IMR-90 (cell line): ENCODE measurements around the gene C19orf73. TPM values are rescaled to one million over a fixed set of nuclear protein-coding genes. Genes with fewer than 3 reads are reported as not detected.

Source experiments
- ATAC-seq: fragments of 200-7000 bp; cut with Tn5 transposase; 2 replicates; pipeline ENCODE4 v1.9.1; 2020; ENCODE audit warnings: low read depth, mild to moderate bottlenecking, moderate library complexity
- BruUV-seq: library from RNA; stranded (reverse); fragments of 400-500 nt; replicated peaks from 2 replicates; lab custom pipeline; 2021; lab: Mats Ljungman, UMichigan
- CTCF ChIA-PET: fragments of 300-600 bp; formaldehyde crosslinking; extraction: SDS; loops from one replicate; lab custom pipeline; 2021; ENCODE audit warnings: antibody characterized with exemption; lab: Yijun Ruan, JAX
- POLR2A ChIA-PET: fragments of 300-600 bp; sonication (Branson Sonifier 250); formaldehyde crosslinking; loops from one replicate; lab custom pipeline; 2022; ENCODE audit warnings: antibody characterized with exemption; ENCODE audit not compliant: unreplicated experiment; lab: Charles Lee
- DNase-seq: peaks from one replicate; pipeline ENCODE4 v3.0.0; 2013
- H2AFZ ChIP-seq: replicated peaks from 2 replicates; pipeline ENCODE3; 2013; ENCODE audit warnings: low read length, mild to moderate bottlenecking; ENCODE audit not compliant: poor library complexity
- H2AK5ac ChIP-seq: 2 replicates; pipeline ENCODE4 v1.6.1; 2013; ENCODE audit warnings: low read depth, low read length, inconsistent platforms
- H2AK9ac ChIP-seq: replicated peaks from 2 replicates; pipeline ENCODE3; 2013; ENCODE audit warnings: mild to moderate bottlenecking, low read depth, low read length, moderate library complexity; ENCODE audit not compliant: poor library complexity
- H2BK120ac ChIP-seq: 2 replicates; pipeline ENCODE4 v1.6.1; 2013; ENCODE audit warnings: low read depth, low read length, inconsistent platforms
- H2BK15ac ChIP-seq: 3 replicates; pipeline ENCODE4 v1.6.1; 2013; ENCODE audit warnings: low read depth, low read length, inconsistent platforms
- H2BK20ac ChIP-seq: 2 replicates; pipeline ENCODE4 v1.6.1; 2013; ENCODE audit warnings: low read depth, mild to moderate bottlenecking, inconsistent platforms, low read length, moderate library complexity
- H2BK5ac ChIP-seq: 2 replicates; pipeline ENCODE4 v1.6.1; 2013; ENCODE audit warnings: mild to moderate bottlenecking, low read depth, low read length, inconsistent platforms; ENCODE audit not compliant: poor library complexity, severe bottlenecking
- H3K14ac ChIP-seq: replicated peaks from 2 replicates; pipeline ENCODE4 v1.6.1; 2013; ENCODE audit warnings: low read depth, low read length, inconsistent platforms
- H3K18ac ChIP-seq: 2 replicates; pipeline ENCODE4 v1.6.1; 2013; ENCODE audit warnings: low read depth, low read length, control low read depth
- H3K23ac ChIP-seq: 2 replicates; pipeline ENCODE4 v1.6.1; 2013; ENCODE audit warnings: low read depth, low read length, inconsistent platforms
- H3K27ac ChIP-seq: 2 replicates; pipeline ENCODE4 v1.5.1; 2013; ENCODE audit warnings: mild to moderate bottlenecking, control low read depth, low read length; ENCODE audit not compliant: insufficient read depth
- H3K27me3 ChIP-seq: 2 replicates; pipeline ENCODE4 v1.6.1; 2013; ENCODE audit warnings: low read length; ENCODE audit not compliant: control insufficient read depth, insufficient read depth
- H3K36me3 ChIP-seq: 2 replicates; pipeline ENCODE4 v1.6.1; 2013; ENCODE audit warnings: low read length, mixed read lengths; ENCODE audit not compliant: control insufficient read depth, insufficient read depth
- H3K4ac ChIP-seq: 2 replicates; pipeline ENCODE4 v1.6.1; 2013; ENCODE audit warnings: low read depth, low read length, inconsistent platforms
- H3K4me1 ChIP-seq: 2 replicates; pipeline ENCODE4 v1.6.1; 2013; ENCODE audit warnings: low read length, mixed read lengths; ENCODE audit not compliant: control insufficient read depth, insufficient read depth
- H3K4me2 ChIP-seq: 2 replicates; pipeline ENCODE4 v1.6.1; 2013; ENCODE audit warnings: low read depth, mild to moderate bottlenecking, control low read depth, low read length, moderate library complexity
- H3K4me3 ChIP-seq: 2 replicates; pipeline ENCODE4 v1.5.1; 2013; ENCODE audit warnings: low read depth, mild to moderate bottlenecking, control low read depth, low read length, moderate library complexity; ENCODE audit not compliant: insufficient read depth
- H3K56ac ChIP-seq: 2 replicates; pipeline ENCODE4 v1.6.1; 2013; ENCODE audit warnings: low read length, inconsistent platforms; ENCODE audit not compliant: insufficient read depth; ENCODE audit errors: extremely low read depth
- H3K79me1 ChIP-seq, 2 experiments: 2 replicates each; pipeline ENCODE4 v1.6.1; 2013; ENCODE audit warnings: low read length in 2 of 2, inconsistent platforms in 1 of 2, low read depth in 1 of 2
- H3K9ac ChIP-seq: 2 replicates; pipeline ENCODE4 v1.6.1; 2013; ENCODE audit warnings: low read depth, low read length, control low read depth
- H3K9me1 ChIP-seq: 2 replicates; pipeline ENCODE4 v1.6.1; 2013; ENCODE audit warnings: low read length, inconsistent platforms; ENCODE audit not compliant: insufficient read depth
- H3K9me3 ChIP-seq: 2 replicates; pipeline ENCODE4 v1.6.1; 2013; ENCODE audit warnings: low read length; ENCODE audit not compliant: control insufficient read depth, insufficient read depth
- H4K20me1 ChIP-seq: 2 replicates; pipeline ENCODE4 v1.6.1; 2013; ENCODE audit warnings: low read length, inconsistent platforms; ENCODE audit not compliant: insufficient read depth
- H4K5ac ChIP-seq: 2 replicates; pipeline ENCODE4 v1.6.1; 2013; ENCODE audit warnings: mild to moderate bottlenecking, low read depth, low read length, control low read depth
- H4K8ac ChIP-seq, 2 experiments: 2 replicates each; pipeline ENCODE4 v1.6.1; 2013; ENCODE audit warnings: low read depth in 2 of 2, low read length in 2 of 2, control low read depth in 1 of 2, inconsistent platforms in 1 of 2
- H4K91ac ChIP-seq: 2 replicates; pipeline ENCODE4 v1.6.1; 2013; ENCODE audit warnings: low read depth, low read length, inconsistent platforms; ENCODE audit not compliant: insufficient read depth
- BHLHE40 ChIP-seq: fragments of 150-350 bp; IDR thresholded peaks from 2 replicates; pipeline ENCODE4 v1.6.1; 2016; ENCODE audit warnings: mild to moderate bottlenecking, low read depth, low read length
- CEBPB ChIP-seq: IDR thresholded peaks from 2 replicates; pipeline ENCODE4 v1.6.1; 2012; ENCODE audit warnings: low read depth, low read length, improper control_type of control experiment
- CHD1 ChIP-seq: IDR thresholded peaks from 2 replicates; pipeline ENCODE4 v1.6.1; 2012; ENCODE audit warnings: low read depth, low read length, improper control_type of control experiment
- FOS ChIP-seq: fragments of 150-350 bp; IDR thresholded peaks from 2 replicates; pipeline ENCODE4 v1.6.1; 2016; ENCODE audit warnings: low read depth, low read length
- MAFK ChIP-seq: IDR thresholded peaks from 2 replicates; pipeline ENCODE4 v1.6.1; 2012; ENCODE audit warnings: low read depth, low read length, improper control_type of control experiment
- MAZ ChIP-seq: IDR thresholded peaks from 2 replicates; pipeline ENCODE4 v1.6.1; 2012; ENCODE audit warnings: low read depth, mild to moderate bottlenecking, low read length, improper control_type of control experiment, moderate library complexity, borderline replicate concordance
- MXI1 ChIP-seq: IDR thresholded peaks from 2 replicates; pipeline ENCODE4 v1.6.1; 2012; ENCODE audit warnings: low read depth, mild to moderate bottlenecking, low read length, moderate library complexity, borderline replicate concordance
- NFE2L2 ChIP-seq: fragments of 150-350 bp; IDR thresholded peaks from 2 replicates; pipeline ENCODE4 v1.6.1; 2016; ENCODE audit warnings: low read depth, mild to moderate bottlenecking, low read length
- POLR2A ChIP-seq: IDR thresholded peaks from 2 replicates; pipeline ENCODE4 v1.6.1; 2012; ENCODE audit warnings: mild to moderate bottlenecking, low read depth, low read length
- RAD21 ChIP-seq: IDR thresholded peaks from 2 replicates; pipeline ENCODE4 v1.6.1; 2012; ENCODE audit warnings: low read length, improper control_type of control experiment
- RCOR1 ChIP-seq: IDR thresholded peaks from 2 replicates; pipeline ENCODE4 v1.6.1; 2012; ENCODE audit warnings: mild to moderate bottlenecking, low read length, improper control_type of control experiment; ENCODE audit not compliant: insufficient replicate concordance
- RFX5 ChIP-seq: IDR thresholded peaks from 2 replicates; pipeline ENCODE4 v1.8.0; 2012; ENCODE audit warnings: low read depth, mild to moderate bottlenecking, low read length, moderate library complexity
- SMC3 ChIP-seq: fragments of 150-350 bp; IDR thresholded peaks from 2 replicates; pipeline ENCODE4 v1.6.1; 2016; ENCODE audit warnings: low read depth, mild to moderate bottlenecking, antibody characterized with exemption, low read length, moderate library complexity
- WGBS, 2 experiments: methylation state at CpG; one replicate each; pipeline versions ENCODE4 v1.1.5 to v1.1.7; 2013; ENCODE audit warnings: missing lambda C conversion rate in 2 of 2; ENCODE audit not compliant: insufficient read length in 1 of 2; ENCODE audit errors: extremely low coverage in 2 of 2; 5-methylcytosine and 5-hydroxymethylcytosine counted together
- dilution Hi-C: fragments of 300-500 bp; cut with HindIII; formaldehyde crosslinking; loops from one replicate; pipeline ENCODE4 v1.14.3; 2018; ENCODE audit warnings: low sequenced_read_pairs; ENCODE audit not compliant: unreplicated experiment
- in situ Hi-C: fragments of 300-500 bp; cut with MboI; formaldehyde crosslinking; loops from 3 replicates; pipeline ENCODE4 v1.14.3; 2019; ENCODE audit warnings: low sequenced_read_pairs, inconsistent platforms, mixed read lengths
- intact Hi-C: fragments of 100-400 bp; cut with micrococcal nuclease; formaldehyde crosslinking; loops from 2 replicates; pipeline ENCODE4 v1.10.0; 2022
- polyA plus RNA-seq, 3 experiments: library from polyadenylated mRNA; depleted of rRNA; stranded (reverse); fragments of >200 nt; gene quantifications; 2 replicates each; pipeline ENCODE4 v1.2.3, GENCODE V29; 2012; ENCODE audit warnings: low replicate concordance in 1 of 3
- total RNA-seq: library from RNA; depleted of rRNA; stranded (reverse); fragments of >200 nt; gene quantifications from 2 replicates; pipeline ENCODE4 v1.2.3, GENCODE V29; 2012
- TF ChIP-seq, protein P1 (sequence below): conservative IDR thresholded peaks from 2 replicates; pipeline ENCODE4 v1.5.1; 2012; ENCODE audit warnings: mild to moderate bottlenecking, low read depth, low read length, improper control_type of control experiment
- TF ChIP-seq, protein P2 (sequence below): fragments of 150-350 bp; IDR thresholded peaks from 2 replicates; pipeline ENCODE4 v1.6.1; 2016; ENCODE audit warnings: low read depth, mild to moderate bottlenecking, low read length, moderate library complexity, borderline replicate concordance
- TF ChIP-seq, protein P3 (sequence below): fragments of 150-350 bp; IDR thresholded peaks from 2 replicates; pipeline ENCODE4 v1.6.1; 2017; ENCODE audit warnings: mild to moderate bottlenecking, antibody characterized with exemption, low read length, low read depth

C19orf73 gene
- total and polyA plus RNA-seq, 2 of the 4 experiments (the other 2 are of a cell fraction) = 1.2 TPM; not detected in 1

GRCh38 chr19:49069026-49069425 lies 49.9 kb downstream of the C19orf73 start:
- POLR2A ChIA-PET = no interaction called here
- Histone ChIP-seq H3K9me1 (no peaks in the 10 kb centered on the region), H2AK5ac (no peak overlapping the region), H3K14ac (no peak overlapping the region), H3K36me3 (no peaks in the 10 kb centered on the region), H3K4me3 (no peak overlapping the region), H3K4ac (no peak overlapping the region), H2BK120ac (no peak overlapping the region), H3K9ac (no peak overlapping the region), H4K91ac (no peak overlapping the region), H4K20me1 (no peaks in the 10 kb centered on the region), H2BK20ac (no peak overlapping the region), H3K18ac (no peak overlapping the region), H3K27ac (no peak overlapping the region), H2AK9ac (no peak overlapping the region), H2BK15ac (no peak overlapping the region), H3K4me2 (no peak overlapping the region), H2AFZ (no peak overlapping the region), H4K8ac (no peak overlapping the region), H2BK5ac (no peak overlapping the region), H3K79me1 (no peaks in the 10 kb centered on the region), H3K4me1 (peaks cover 2% of the 10 kb centered on the region; the same call in 1 of the 2 replicates), H3K23ac (no peak overlapping the region), H4K5ac (no peak overlapping the region), H3K27me3 (peaks cover 68% of the 10 kb centered on the region), H3K9me3 (peaks cover 18% of the 10 kb centered on the region), H3K56ac (no peak overlapping the region)
- TF ChIP-seq MXI1 (no peak), MAFK (no peak), RAD21 (no peak), CEBPB (no peak), MAZ (no peak), NFE2L2 (no peak), POLR2A (no peak), SMC3 (no peak), BHLHE40 (no peak), CHD1 (no peak), RCOR1 (no peak), RFX5 (no peak), FOS (no peak)
- TF ChIP-seq, protein P1, sequence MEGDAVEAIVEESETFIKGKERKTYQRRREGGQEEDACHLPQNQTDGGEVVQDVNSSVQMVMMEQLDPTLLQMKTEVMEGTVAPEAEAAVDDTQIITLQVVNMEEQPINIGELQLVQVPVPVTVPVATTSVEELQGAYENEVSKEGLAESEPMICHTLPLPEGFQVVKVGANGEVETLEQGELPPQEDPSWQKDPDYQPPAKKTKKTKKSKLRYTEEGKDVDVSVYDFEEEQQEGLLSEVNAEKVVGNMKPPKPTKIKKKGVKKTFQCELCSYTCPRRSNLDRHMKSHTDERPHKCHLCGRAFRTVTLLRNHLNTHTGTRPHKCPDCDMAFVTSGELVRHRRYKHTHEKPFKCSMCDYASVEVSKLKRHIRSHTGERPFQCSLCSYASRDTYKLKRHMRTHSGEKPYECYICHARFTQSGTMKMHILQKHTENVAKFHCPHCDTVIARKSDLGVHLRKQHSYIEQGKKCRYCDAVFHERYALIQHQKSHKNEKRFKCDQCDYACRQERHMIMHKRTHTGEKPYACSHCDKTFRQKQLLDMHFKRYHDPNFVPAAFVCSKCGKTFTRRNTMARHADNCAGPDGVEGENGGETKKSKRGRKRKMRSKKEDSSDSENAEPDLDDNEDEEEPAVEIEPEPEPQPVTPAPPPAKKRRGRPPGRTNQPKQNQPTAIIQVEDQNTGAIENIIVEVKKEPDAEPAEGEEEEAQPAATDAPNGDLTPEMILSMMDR = no peak
- TF ChIP-seq, protein P2, sequence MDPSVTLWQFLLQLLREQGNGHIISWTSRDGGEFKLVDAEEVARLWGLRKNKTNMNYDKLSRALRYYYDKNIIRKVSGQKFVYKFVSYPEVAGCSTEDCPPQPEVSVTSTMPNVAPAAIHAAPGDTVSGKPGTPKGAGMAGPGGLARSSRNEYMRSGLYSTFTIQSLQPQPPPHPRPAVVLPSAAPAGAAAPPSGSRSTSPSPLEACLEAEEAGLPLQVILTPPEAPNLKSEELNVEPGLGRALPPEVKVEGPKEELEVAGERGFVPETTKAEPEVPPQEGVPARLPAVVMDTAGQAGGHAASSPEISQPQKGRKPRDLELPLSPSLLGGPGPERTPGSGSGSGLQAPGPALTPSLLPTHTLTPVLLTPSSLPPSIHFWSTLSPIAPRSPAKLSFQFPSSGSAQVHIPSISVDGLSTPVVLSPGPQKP = no peak
- TF ChIP-seq, protein P3, sequence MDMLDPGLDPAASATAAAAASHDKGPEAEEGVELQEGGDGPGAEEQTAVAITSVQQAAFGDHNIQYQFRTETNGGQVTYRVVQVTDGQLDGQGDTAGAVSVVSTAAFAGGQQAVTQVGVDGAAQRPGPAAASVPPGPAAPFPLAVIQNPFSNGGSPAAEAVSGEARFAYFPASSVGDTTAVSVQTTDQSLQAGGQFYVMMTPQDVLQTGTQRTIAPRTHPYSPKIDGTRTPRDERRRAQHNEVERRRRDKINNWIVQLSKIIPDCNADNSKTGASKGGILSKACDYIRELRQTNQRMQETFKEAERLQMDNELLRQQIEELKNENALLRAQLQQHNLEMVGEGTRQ = no peak
- dilution Hi-C loops = no loop called here
- intact Hi-C loops = no loop called here
- ATAC-seq = no peak
- BruUV-seq = no TSS peak
- WGBS, 2 experiments = 83% methylated on average over 4 of the region's 9 CpGs; no CpG with 5 or more reads in 1 of the 2 experiments
- CTCF ChIA-PET = no interaction called here
- in situ Hi-C loops = no loop called here
- no peak for DNase-seq
